HG02885 (cell line): Measurements from ENCODE around the gene POLN.
"Not testable (repeated sequence)": the region's sequence is repeated elsewhere in the genome, so short reads cannot be mapped to it uniquely, and the experiment has no call there.

Experiments used
- ATAC-seq: cut with Tn5 transposase; IDR thresholded peaks from one replicate; pipeline ENCODE4 v1.9.1; 2021; ENCODE audit warnings: mild to moderate bottlenecking; ENCODE audit not compliant: unreplicated experiment, poor library complexity

Gene POLN

GRCh38 chr4:2222838-2223237, 19.1 kb downstream of the POLN start:
- ATAC-seq = no peak

DNA sequence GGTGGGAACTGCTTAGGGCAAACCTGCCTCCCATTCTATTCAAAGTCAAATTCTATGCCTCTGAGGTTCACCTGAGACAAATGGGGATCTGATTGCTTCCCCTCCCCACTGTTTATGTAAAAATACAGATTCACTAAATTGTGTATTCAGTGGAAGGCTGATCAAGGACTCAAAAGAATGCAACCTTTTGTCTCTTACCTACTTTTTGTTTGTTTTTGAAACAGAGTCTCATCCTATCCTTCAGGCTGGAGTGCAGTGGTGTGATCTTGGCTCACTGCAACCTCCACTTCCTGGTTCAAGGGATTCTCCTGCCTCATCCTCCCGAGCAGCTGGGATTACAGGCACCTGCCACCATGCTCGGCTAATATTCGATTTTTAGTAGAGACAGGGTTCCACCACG, 20.5 kb downstream of the POLN start:
- not testable (repeated sequence) for ATAC-seq

GRCh38 chr4:2220016-2220630, 21.8 kb downstream of the POLN start:
- no peak for ATAC-seq

- ATAC-seq = no peak
These were observed 22.6 kb downstream of the POLN start for GRCh38 chr4:2219233-2219760.

- no peak for ATAC-seq
These were observed 23.5 kb downstream of the POLN start for GRCh38 chr4:2218436-2218835.

GRCh38 chr4:2217726-2218125, 24.2 kb downstream of the POLN start:
- no peak for ATAC-seq

DNA sequence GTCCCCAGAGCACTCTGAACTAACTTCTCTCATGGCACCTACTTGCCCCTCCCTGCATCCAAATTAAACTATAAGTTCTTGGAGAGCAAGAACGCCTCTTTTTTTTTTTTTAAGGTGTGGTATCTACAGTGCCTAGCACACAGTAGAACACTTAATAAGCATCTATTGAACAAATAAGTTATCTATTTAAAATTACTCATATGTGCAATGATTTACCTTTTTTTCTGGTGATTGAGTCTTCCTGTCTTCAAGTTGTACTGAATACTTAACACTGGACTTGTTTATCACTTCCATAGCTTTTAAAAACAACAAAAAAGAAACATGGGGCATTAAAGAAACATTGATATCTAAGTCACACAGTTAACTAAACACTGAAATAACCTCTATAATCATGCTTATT, 29.1 kb downstream of the POLN start:
- ATAC-seq = no peak

DNA sequence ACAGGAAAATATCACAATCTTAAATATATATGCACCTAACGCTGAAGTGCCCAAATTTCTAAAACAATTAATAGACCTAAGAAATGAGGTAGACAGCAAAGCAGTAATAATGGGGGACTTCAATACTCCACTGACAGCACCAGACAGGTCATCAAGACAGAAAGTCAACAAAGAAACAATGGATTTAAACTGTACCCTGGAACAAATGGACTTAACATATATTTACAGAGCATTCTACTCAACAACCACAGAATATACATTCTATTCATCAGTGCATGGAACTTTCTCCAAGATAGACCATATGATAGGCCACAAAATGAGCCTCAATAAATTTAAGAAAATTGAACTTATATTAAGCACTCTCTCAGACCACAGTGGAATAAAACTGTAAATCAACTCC, 39.1 kb downstream of the POLN start:
- ATAC-seq = not testable (repeated sequence)

DNA sequence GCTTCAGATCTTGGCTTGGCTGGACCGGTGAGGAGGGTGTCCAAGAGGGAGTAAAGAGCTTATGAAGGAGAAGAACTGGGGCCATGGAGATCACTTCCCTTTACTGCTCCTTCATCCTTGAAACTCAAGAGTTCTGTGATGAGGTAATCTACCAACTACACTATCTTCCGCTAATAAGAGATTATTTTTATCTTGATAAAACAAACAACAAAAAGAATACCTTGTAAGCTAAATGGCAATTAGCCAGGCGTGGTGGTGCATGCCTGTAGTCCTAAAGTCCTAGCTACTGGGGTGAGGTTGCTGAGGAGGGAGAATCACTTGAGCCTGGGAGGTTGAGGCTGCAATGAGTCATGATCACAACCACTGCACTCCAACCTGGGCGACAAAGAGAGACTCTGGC, 47.4 kb downstream of the POLN start:
- ATAC-seq = no peak

- no peak for ATAC-seq
These were observed 48.6 kb downstream of the POLN start for GRCh38 chr4:2193326-2193725.

GRCh38 chr4:2186865-2187172, 55.1 kb downstream of the POLN start:
- no peak for ATAC-seq

GRCh38 chr4:2186133-2186864, 55.6 kb downstream of the POLN start:
- ATAC-seq = no peak

DNA sequence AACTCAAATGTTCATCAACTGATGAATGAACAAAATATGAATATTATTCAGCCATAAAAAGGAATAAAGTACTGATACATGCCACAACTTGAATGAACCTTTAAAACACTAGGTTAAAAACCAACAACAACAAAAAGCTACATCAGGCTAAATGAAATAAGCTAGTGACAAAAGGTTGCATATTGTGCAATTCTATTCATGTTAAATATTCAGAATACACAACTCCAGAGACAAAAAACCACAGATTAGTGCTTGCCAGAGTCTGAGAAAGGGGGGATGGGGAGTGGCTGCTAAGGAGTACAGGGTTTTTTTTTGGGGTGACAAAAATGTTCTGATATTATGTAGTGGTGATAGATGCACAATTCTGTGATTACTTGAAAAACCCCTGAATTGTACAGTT, 58.5 kb downstream of the POLN start:
- ATAC-seq = no peak

GRCh38 chr4:2182994-2183393, 58.9 kb downstream of the POLN start:
- ATAC-seq = no peak

DNA sequence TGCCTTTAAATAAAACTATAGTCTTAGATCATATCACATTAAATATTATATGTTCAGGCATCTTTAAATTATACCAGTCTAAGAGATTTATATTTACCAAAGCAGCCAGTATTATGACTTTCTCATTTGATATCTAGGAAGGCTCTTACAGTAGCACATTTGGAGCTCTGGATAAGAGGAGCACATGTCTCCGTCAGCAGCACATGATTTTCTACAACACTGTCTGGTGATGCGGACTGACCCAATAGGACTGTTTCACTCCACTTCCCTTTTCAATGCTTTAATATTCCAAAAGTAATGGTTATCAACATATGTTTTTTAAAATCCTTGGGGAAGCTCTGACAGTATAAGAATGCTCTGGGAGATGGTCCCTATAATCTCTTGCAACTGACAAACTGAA, 61.5 kb downstream of the POLN start:
- ATAC-seq = no peak

GRCh38 chr4:2179717-2180116, 62.2 kb downstream of the POLN start:
- no peak for ATAC-seq

DNA sequence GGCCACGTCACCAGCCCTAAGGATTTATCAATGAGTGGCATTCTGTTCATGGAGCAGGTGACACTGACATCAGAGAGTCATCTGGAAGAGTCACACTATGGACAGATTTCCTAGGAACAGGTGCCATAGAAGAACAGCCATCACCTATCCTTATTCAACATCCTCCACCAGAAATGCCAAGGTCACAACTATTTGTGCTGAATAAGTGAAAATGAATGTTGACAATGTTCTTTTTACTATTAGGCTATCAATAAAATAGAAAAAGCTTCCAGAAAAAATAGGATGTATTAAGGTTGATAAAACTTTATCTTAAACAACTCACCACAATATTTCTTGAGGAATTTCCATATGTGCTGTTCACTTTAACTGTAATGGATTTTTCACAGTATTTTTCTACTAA, 62.9 kb downstream of the POLN start:
- ATAC-seq = no peak

DNA sequence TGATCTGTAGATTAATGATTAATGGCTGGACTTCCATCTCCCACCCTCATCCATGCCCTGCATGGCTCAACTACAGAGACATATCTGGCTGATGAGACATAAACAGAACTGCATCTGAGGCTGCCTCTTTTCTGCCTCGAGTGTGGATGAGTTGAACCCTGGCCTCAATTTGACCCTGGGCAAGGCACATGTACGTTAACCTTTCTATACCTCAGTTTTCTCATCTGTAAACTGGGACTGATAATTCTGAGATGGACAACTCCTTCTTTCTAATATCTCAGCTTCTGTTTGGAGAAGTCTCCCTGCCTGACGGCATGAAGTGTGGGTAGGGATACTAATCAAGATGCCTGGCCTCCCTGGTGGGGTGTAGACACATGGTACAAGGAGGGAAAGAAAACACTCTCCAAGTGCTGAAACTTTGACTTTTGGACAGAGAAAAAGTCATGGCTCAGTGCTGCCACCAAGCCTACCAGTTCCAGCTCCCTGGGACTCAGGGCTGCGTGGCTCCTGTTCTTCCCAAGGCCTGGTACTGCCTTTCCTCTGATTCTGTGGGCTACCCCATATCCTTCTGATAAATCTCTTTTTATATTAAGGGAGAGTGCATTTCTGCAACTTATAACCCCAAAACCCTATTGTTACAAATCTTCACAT, 64.4 kb downstream of the POLN start:
- no peak for ATAC-seq

GRCh38 chr4:2175990-2176698, 65.8 kb downstream of the POLN start:
- ATAC-seq = no peak

DNA sequence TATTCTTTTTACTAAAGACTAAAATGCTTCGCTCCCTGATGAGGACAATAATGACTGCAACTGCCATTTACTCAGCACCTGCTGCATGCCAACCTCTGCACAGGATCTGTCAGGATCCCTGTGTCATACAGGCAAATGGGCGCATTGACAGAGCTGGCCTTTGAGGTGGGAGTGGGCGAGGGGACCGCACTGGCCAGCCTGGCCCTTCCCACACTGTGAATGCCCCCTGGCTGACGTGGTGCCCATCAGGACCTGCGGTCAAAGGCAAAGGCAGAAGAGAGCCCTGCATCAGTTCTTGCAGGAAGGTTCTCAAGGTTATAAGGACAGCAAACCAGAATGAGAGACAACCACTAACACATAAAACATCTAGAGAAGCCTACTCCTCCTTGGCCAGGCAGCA, 67.9 kb downstream of the POLN start:
- ATAC-seq = no peak

DNA sequence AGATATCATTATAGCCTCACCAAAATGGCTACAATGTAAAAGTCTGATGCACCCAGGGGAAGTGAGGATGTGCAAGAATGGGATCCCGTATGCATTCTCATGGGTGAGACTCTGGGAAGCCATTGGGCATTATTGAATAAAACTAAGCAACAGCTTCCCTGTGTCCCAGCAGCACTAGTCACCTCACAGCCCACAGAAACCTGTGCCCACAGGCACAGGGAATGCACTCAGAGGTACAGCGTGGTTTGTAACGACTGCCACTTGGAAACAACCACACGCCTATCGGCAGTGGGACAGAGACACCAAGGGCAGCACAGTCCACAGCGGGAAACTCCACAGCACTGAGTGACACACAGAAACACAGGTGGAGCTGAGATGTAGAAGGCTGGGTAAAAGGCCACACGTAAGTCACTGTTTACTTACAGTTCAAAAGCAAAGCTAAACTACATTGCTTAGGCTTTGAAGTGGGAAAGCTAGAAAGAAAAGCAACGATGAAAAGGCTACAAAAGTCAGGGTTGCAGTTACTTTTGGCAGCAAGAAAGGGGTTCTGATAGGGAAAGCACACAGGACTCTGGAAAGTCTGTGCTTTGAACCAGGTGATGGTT, 69.2 kb downstream of the POLN start:
- ATAC-seq = no peak
